IMR-90 (cell line): ENCODE measurements around the gene BTBD3. TPM values are rescaled to one million over a fixed set of nuclear protein-coding genes. Genes with fewer than 3 reads are reported as not detected.
A peak's percentile ranks its signal among the peaks of the same experiment; 100 is the strongest.

Experiments
- ATAC-seq: fragments of 200-7000 bp; cut with Tn5 transposase; 2 replicates; pipeline ENCODE4 v1.9.1; 2020; ENCODE audit warnings: low read depth, mild to moderate bottlenecking, moderate library complexity
- BruUV-seq: library from RNA; stranded (reverse); fragments of 400-500 nt; replicated peaks from 2 replicates; lab custom pipeline; 2021; lab: Mats Ljungman, UMichigan
- CTCF ChIA-PET: fragments of 300-600 bp; formaldehyde crosslinking; extraction: SDS; loops from one replicate; lab custom pipeline; 2021; ENCODE audit warnings: antibody characterized with exemption; lab: Yijun Ruan, JAX
- POLR2A ChIA-PET: fragments of 300-600 bp; sonication (Branson Sonifier 250); formaldehyde crosslinking; loops from one replicate; lab custom pipeline; 2022; ENCODE audit warnings: antibody characterized with exemption; ENCODE audit not compliant: unreplicated experiment; lab: Charles Lee
- DNase-seq: peaks from one replicate; pipeline ENCODE4 v3.0.0; 2013
- H2AFZ ChIP-seq: replicated peaks from 2 replicates; pipeline ENCODE3; 2013; ENCODE audit warnings: low read length, mild to moderate bottlenecking; ENCODE audit not compliant: poor library complexity
- H2AK5ac ChIP-seq: 2 replicates; pipeline ENCODE4 v1.6.1; 2013; ENCODE audit warnings: low read depth, low read length, inconsistent platforms
- H2AK9ac ChIP-seq: replicated peaks from 2 replicates; pipeline ENCODE3; 2013; ENCODE audit warnings: mild to moderate bottlenecking, low read depth, low read length, moderate library complexity; ENCODE audit not compliant: poor library complexity
- H2BK120ac ChIP-seq: 2 replicates; pipeline ENCODE4 v1.6.1; 2013; ENCODE audit warnings: low read depth, low read length, inconsistent platforms
- H2BK15ac ChIP-seq: 3 replicates; pipeline ENCODE4 v1.6.1; 2013; ENCODE audit warnings: low read depth, low read length, inconsistent platforms
- H2BK20ac ChIP-seq: 2 replicates; pipeline ENCODE4 v1.6.1; 2013; ENCODE audit warnings: low read depth, mild to moderate bottlenecking, inconsistent platforms, low read length, moderate library complexity
- H2BK5ac ChIP-seq: 2 replicates; pipeline ENCODE4 v1.6.1; 2013; ENCODE audit warnings: mild to moderate bottlenecking, low read depth, low read length, inconsistent platforms; ENCODE audit not compliant: poor library complexity, severe bottlenecking
- H3K14ac ChIP-seq: replicated peaks from 2 replicates; pipeline ENCODE4 v1.6.1; 2013; ENCODE audit warnings: low read depth, low read length, inconsistent platforms
- H3K18ac ChIP-seq: 2 replicates; pipeline ENCODE4 v1.6.1; 2013; ENCODE audit warnings: low read depth, low read length, control low read depth
- H3K23ac ChIP-seq: 2 replicates; pipeline ENCODE4 v1.6.1; 2013; ENCODE audit warnings: low read depth, low read length, inconsistent platforms
- H3K27ac ChIP-seq: 2 replicates; pipeline ENCODE4 v1.5.1; 2013; ENCODE audit warnings: mild to moderate bottlenecking, control low read depth, low read length; ENCODE audit not compliant: insufficient read depth
- H3K27me3 ChIP-seq: 2 replicates; pipeline ENCODE4 v1.6.1; 2013; ENCODE audit warnings: low read length; ENCODE audit not compliant: control insufficient read depth, insufficient read depth
- H3K36me3 ChIP-seq: 2 replicates; pipeline ENCODE4 v1.6.1; 2013; ENCODE audit warnings: low read length, mixed read lengths; ENCODE audit not compliant: control insufficient read depth, insufficient read depth
- H3K4ac ChIP-seq: 2 replicates; pipeline ENCODE4 v1.6.1; 2013; ENCODE audit warnings: low read depth, low read length, inconsistent platforms
- H3K4me1 ChIP-seq: 2 replicates; pipeline ENCODE4 v1.6.1; 2013; ENCODE audit warnings: low read length, mixed read lengths; ENCODE audit not compliant: control insufficient read depth, insufficient read depth
- H3K4me2 ChIP-seq: 2 replicates; pipeline ENCODE4 v1.6.1; 2013; ENCODE audit warnings: low read depth, mild to moderate bottlenecking, control low read depth, low read length, moderate library complexity
- H3K4me3 ChIP-seq: 2 replicates; pipeline ENCODE4 v1.5.1; 2013; ENCODE audit warnings: low read depth, mild to moderate bottlenecking, control low read depth, low read length, moderate library complexity; ENCODE audit not compliant: insufficient read depth
- H3K56ac ChIP-seq: 2 replicates; pipeline ENCODE4 v1.6.1; 2013; ENCODE audit warnings: low read length, inconsistent platforms; ENCODE audit not compliant: insufficient read depth; ENCODE audit errors: extremely low read depth
- H3K79me1 ChIP-seq, 2 experiments: 2 replicates each; pipeline ENCODE4 v1.6.1; 2013; ENCODE audit warnings: low read length in 2 of 2, inconsistent platforms in 1 of 2, low read depth in 1 of 2
- H3K9ac ChIP-seq: 2 replicates; pipeline ENCODE4 v1.6.1; 2013; ENCODE audit warnings: low read depth, low read length, control low read depth
- H3K9me1 ChIP-seq: 2 replicates; pipeline ENCODE4 v1.6.1; 2013; ENCODE audit warnings: low read length, inconsistent platforms; ENCODE audit not compliant: insufficient read depth
- H3K9me3 ChIP-seq: 2 replicates; pipeline ENCODE4 v1.6.1; 2013; ENCODE audit warnings: low read length; ENCODE audit not compliant: control insufficient read depth, insufficient read depth
- H4K20me1 ChIP-seq: 2 replicates; pipeline ENCODE4 v1.6.1; 2013; ENCODE audit warnings: low read length, inconsistent platforms; ENCODE audit not compliant: insufficient read depth
- H4K5ac ChIP-seq: 2 replicates; pipeline ENCODE4 v1.6.1; 2013; ENCODE audit warnings: mild to moderate bottlenecking, low read depth, low read length, control low read depth
- H4K8ac ChIP-seq, 2 experiments: 2 replicates each; pipeline ENCODE4 v1.6.1; 2013; ENCODE audit warnings: low read depth in 2 of 2, low read length in 2 of 2, control low read depth in 1 of 2, inconsistent platforms in 1 of 2
- H4K91ac ChIP-seq: 2 replicates; pipeline ENCODE4 v1.6.1; 2013; ENCODE audit warnings: low read depth, low read length, inconsistent platforms; ENCODE audit not compliant: insufficient read depth
- BHLHE40 ChIP-seq: fragments of 150-350 bp; IDR thresholded peaks from 2 replicates; pipeline ENCODE4 v1.6.1; 2016; ENCODE audit warnings: mild to moderate bottlenecking, low read depth, low read length
- ELK1 ChIP-seq: fragments of 150-350 bp; IDR thresholded peaks from 2 replicates; pipeline ENCODE4 v1.6.1; 2016; ENCODE audit warnings: low read depth, mild to moderate bottlenecking, low read length, moderate library complexity, borderline replicate concordance
- POLR2A ChIP-seq: IDR thresholded peaks from 2 replicates; pipeline ENCODE4 v1.6.1; 2012; ENCODE audit warnings: mild to moderate bottlenecking, low read depth, low read length
- RCOR1 ChIP-seq: IDR thresholded peaks from 2 replicates; pipeline ENCODE4 v1.6.1; 2012; ENCODE audit warnings: mild to moderate bottlenecking, low read length, improper control_type of control experiment; ENCODE audit not compliant: insufficient replicate concordance
- RFX5 ChIP-seq: IDR thresholded peaks from 2 replicates; pipeline ENCODE4 v1.8.0; 2012; ENCODE audit warnings: low read depth, mild to moderate bottlenecking, low read length, moderate library complexity
- WGBS, 2 experiments: methylation state at CpG; one replicate each; pipeline versions ENCODE4 v1.1.5 to v1.1.7; 2013; ENCODE audit warnings: missing lambda C conversion rate in 2 of 2; ENCODE audit not compliant: insufficient read length in 1 of 2; ENCODE audit errors: extremely low coverage in 2 of 2; 5-methylcytosine and 5-hydroxymethylcytosine counted together
- dilution Hi-C: fragments of 300-500 bp; cut with HindIII; formaldehyde crosslinking; loops from one replicate; pipeline ENCODE4 v1.14.3; 2018; ENCODE audit warnings: low sequenced_read_pairs; ENCODE audit not compliant: unreplicated experiment
- in situ Hi-C: fragments of 300-500 bp; cut with MboI; formaldehyde crosslinking; loops from 3 replicates; pipeline ENCODE4 v1.14.3; 2019; ENCODE audit warnings: low sequenced_read_pairs, inconsistent platforms, mixed read lengths
- intact Hi-C: fragments of 100-400 bp; cut with micrococcal nuclease; formaldehyde crosslinking; loops from 2 replicates; pipeline ENCODE4 v1.10.0; 2022
- polyA plus RNA-seq, 3 experiments: library from polyadenylated mRNA; depleted of rRNA; stranded (reverse); fragments of >200 nt; gene quantifications; 2 replicates each; pipeline ENCODE4 v1.2.3, GENCODE V29; 2012; ENCODE audit warnings: low replicate concordance in 1 of 3
- total RNA-seq: library from RNA; depleted of rRNA; stranded (reverse); fragments of >200 nt; gene quantifications from 2 replicates; pipeline ENCODE4 v1.2.3, GENCODE V29; 2012
- TF ChIP-seq, protein P1 (sequence below): fragments of 150-350 bp; IDR thresholded peaks from 2 replicates; pipeline ENCODE4 v1.6.1; 2017; ENCODE audit warnings: mild to moderate bottlenecking, antibody characterized with exemption, low read length, low read depth
- TF ChIP-seq, protein P2 (sequence below): conservative IDR thresholded peaks from 2 replicates; pipeline ENCODE4 v1.5.1; 2012; ENCODE audit warnings: mild to moderate bottlenecking, low read depth, low read length, improper control_type of control experiment

The BTBD3 gene
- total and polyA plus RNA-seq, 2 of the 4 experiments (the other 2 are of a cell fraction) = 22.7 to 44.6 TPM

GRCh38 chr20:11895861-11896387 lies 21.8 kb upstream of the BTBD3 start:
- ATAC-seq = no peak
- Histone ChIP-seq H2BK120ac (peak overlapping the region; percentile 52), H3K14ac (peak overlapping the region; percentile 77), H2BK20ac (peak overlapping the region; percentile 33; the same call in 1 of the 2 replicates), H3K79me1 (peaks cover 23 to 56% of the 10 kb centered on the region in 2 experiments), H2BK5ac (peak overlapping the region; percentile 75), H3K36me3 (no peaks in the 10 kb centered on the region), H2AK9ac (no peak overlapping the region), H3K4me1 (peaks cover 6% of the 10 kb centered on the region; the same call in 1 of the 2 replicates), H3K27ac (no peak overlapping the region), H3K18ac (peak overlapping the region; percentile 50; the same call in 1 of the 2 replicates), H3K9ac (no peak overlapping the region), H4K20me1 (peaks cover 8% of the 10 kb centered on the region; the same call in 1 of the 2 replicates), H4K5ac (peak overlapping the region; percentile 59; the same call in 1 of the 2 replicates), H2BK15ac (peak overlapping the region; percentile 8; the same call in 1 of the 3 replicates), H3K27me3 (no peaks in the 10 kb centered on the region), H4K8ac (no peak overlapping the region; a peak in 1 of 4 replicates), H3K4ac (peak overlapping the region; percentile 61), H2AFZ (no peak overlapping the region), H3K56ac (no peak overlapping the region), H3K23ac (peak overlapping the region; percentile 54), H2AK5ac (peak overlapping the region; percentile 27; the same call in 1 of the 2 replicates), H3K9me3 (no peaks in the 10 kb centered on the region), H4K91ac (no peak overlapping the region), H3K9me1 (peaks cover 6% of the 10 kb centered on the region; the same call in 1 of the 2 replicates), H3K4me3 (peak overlapping the region; percentile 25; the same call in 1 of the 2 replicates), H3K4me2 (peak overlapping the region; percentile 93; the same call in 1 of the 2 replicates)
- dilution Hi-C loops (no loop called here), intact Hi-C loops (loop anchor here (10.0 kb wide), 1 partner anchor 121 kb away; no protein-coding TSS in a partner anchor), in situ Hi-C loops (loop anchor here (10.0 kb wide), 1 partner anchor 81 kb away; no protein-coding TSS in a partner anchor)
- 0% methylated on average over 1 of the region's 6 CpGs; no CpG with 5 or more reads in 1 of the 2 experiments for WGBS, 2 experiments
- BruUV-seq = no TSS peak
- TF ChIP-seq POLR2A (no peak), RFX5 (no peak), ELK1 (no peak), BHLHE40 (no peak), RCOR1 (no peak)
- TF ChIP-seq, protein P1, sequence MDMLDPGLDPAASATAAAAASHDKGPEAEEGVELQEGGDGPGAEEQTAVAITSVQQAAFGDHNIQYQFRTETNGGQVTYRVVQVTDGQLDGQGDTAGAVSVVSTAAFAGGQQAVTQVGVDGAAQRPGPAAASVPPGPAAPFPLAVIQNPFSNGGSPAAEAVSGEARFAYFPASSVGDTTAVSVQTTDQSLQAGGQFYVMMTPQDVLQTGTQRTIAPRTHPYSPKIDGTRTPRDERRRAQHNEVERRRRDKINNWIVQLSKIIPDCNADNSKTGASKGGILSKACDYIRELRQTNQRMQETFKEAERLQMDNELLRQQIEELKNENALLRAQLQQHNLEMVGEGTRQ = no peak
- TF ChIP-seq, protein P2, sequence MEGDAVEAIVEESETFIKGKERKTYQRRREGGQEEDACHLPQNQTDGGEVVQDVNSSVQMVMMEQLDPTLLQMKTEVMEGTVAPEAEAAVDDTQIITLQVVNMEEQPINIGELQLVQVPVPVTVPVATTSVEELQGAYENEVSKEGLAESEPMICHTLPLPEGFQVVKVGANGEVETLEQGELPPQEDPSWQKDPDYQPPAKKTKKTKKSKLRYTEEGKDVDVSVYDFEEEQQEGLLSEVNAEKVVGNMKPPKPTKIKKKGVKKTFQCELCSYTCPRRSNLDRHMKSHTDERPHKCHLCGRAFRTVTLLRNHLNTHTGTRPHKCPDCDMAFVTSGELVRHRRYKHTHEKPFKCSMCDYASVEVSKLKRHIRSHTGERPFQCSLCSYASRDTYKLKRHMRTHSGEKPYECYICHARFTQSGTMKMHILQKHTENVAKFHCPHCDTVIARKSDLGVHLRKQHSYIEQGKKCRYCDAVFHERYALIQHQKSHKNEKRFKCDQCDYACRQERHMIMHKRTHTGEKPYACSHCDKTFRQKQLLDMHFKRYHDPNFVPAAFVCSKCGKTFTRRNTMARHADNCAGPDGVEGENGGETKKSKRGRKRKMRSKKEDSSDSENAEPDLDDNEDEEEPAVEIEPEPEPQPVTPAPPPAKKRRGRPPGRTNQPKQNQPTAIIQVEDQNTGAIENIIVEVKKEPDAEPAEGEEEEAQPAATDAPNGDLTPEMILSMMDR = no peak
- ChIA-PET POLR2A (no interaction called here), CTCF (no interaction called here)
- peak; percentile 45 for DNase-seq
